T-helper 1 cell (primary cell): ENCODE results near the gene ATXN1.
"Not testable (repeated sequence)": the region's sequence is repeated elsewhere in the genome, so short reads cannot be mapped to it uniquely, and the experiment has no call there.

ENCODE experiments used
- DNase-seq, 5 donors: peaks; one replicate each; pipeline ENCODE4 v3.0.0-alpha.2; 2012 to 2020

ATXN1 gene

DNA sequence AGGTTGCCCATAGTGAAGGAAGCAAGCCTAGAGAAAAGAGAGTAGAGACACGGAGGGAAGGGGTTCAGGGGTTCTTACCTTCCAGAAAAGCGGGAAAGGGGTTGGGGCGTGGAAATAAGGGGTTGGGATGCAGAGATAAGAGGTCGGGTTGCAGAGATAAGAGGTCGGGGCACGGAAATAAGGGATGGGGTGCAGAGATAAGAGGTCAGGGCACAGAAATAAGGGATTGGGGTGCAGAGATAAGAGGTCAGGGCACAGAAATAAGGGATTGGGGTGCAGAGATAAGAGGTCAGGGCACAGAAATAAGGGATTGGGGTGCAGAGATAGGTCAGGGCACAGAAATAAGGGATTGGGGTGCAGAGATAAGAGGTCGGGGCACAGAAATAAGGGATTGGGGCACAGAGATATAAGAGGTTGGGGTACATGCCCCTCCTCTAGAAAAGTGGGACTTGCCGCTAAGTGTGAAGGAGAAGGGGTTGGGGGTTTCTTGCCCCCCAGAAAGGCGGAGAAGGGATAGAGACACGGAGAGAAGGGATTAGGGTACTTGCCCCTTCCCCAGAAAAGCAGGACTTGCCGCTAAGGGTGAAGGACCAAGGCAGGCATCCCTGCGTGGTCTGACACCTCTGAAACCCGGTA is 497.7 kb downstream of the ATXN1 start:
- DNase-seq = not testable (repeated sequence)

DNA sequence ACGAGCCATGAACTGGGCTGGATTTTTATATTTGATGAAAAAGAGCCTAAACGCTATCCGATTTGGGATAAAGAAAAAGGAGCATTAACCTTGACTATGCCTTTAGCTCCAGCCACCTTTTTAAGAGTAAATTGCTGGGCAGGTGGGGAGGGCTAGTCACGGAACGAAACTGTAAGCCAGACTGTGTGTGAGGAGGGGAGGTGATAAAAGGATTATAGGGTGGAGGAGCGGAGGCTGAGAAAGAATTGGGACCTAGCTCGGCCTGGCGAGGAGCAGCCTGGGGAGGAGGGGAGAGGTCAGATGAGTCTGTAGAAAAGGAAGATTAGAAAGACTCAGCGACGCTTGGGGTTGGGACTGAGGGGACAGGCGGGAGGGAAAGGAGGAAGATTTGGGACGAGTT is 498.5 kb downstream of the ATXN1 start:
- DNase-seq = not testable (repeated sequence)

DNA sequence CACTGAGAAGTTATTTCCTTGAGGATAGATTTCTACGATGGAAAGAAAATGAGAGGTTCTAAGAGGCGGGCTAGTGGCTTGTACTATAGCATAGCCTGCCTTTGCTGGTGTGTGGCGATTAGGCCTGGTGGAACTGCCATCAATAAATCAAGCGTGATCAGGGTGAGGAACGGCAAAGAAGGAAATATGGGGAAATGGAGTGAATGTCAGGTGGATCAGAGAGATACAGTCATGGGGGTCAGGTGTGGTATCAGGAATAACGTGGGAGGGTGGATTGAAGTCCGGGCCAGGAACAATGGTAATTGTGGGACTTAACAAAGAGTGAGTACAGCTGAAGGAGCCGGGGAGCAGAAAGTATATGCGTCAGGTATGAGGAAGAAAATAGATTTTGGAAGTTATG is 500.7 kb downstream of the ATXN1 start:
- not testable (repeated sequence) for DNase-seq

DNA sequence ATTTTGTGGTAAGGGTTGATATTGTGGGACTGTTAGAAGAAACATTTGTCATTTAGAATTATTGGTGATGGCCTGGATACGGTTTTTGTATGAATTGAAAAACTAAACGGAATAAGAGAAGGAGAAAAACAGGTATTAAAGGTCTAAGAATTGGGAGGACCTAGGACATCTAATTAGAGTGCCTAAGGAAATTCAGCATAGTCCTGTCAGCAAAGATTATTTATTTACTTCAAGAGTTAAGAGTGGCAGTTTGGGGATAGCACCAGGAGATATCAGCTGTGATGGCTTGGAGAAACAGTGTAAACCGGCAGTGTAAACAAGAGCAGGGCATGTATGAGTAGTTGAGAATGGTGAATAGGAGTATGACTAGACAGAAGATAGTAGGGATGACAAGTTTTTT is 501.7 kb downstream of the ATXN1 start:
- DNase-seq = not testable (repeated sequence)

DNA sequence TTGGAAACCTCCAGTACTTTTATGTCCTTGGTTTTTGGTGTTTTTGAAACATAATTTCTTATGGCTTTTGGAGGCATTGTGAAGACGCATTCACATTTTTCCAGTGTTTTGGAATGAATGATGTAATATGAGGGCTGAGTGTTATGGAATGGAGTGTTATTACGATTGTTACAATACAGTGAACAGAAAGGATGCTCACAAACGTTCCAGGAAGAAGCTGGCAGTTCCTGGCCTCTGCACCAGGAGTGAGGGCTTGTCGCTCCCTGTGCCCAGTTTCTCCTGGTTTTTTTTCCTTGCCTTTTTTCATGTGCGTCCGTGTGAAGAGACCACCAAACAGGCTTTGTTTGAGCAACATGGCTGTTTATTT is 502.6 kb downstream of the ATXN1 start:
- DNase-seq = no peak

DNA sequence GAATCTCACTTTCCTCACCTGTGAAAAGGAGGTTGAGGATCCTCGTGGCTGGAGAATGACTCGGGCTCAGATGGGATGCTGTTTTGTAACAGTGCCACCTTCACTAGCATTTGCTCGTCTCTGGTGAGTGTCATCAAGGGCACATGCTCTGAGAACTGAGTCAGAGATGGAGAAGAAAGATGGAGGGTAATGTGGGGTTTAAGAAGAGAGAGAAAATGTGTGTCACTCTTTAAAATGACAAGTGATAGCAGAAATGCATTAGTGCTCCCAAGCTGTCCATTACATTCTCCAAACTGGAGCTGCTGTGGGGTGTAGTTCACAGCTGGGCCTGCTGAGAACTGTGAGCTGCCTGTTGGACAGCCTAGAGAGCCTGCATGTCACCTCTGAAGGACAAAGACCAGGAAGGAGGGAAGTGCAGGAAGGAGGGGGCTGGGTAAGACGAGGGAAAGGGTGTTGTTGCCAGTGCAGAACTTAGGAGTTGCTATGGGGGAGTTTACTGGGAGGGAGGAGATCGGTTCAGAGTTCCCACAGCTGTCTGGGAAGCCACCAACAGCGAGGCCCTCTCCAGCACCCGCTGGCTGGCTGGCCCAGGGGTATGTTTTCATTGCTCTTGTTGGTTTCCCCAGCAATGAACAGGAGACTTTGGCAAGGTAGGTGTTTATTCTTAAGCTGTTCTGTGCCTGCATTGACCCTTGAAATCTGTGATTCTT is 503.1 kb downstream of the ATXN1 start:
- no peak for DNase-seq

DNA sequence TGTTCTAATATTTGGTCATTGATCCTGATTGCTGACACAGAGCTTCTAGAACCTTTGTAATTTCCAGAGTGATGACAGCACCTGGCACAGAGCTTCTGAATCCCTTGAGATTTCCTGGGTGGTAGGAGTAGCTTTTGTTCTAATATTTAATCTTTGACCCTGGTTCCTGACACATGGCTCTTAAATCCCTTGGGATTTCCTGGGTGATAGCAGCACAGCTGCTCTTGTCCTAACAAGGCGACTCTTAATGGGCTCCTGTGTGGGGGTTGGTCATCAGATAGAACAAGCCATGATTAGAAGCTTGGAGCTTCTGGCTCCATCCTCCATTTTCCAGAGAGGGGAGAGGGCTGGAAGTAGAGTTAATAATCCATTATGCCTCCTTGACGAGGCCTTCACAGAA is 504.5 kb downstream of the ATXN1 start:
- no peak for DNase-seq

DNA sequence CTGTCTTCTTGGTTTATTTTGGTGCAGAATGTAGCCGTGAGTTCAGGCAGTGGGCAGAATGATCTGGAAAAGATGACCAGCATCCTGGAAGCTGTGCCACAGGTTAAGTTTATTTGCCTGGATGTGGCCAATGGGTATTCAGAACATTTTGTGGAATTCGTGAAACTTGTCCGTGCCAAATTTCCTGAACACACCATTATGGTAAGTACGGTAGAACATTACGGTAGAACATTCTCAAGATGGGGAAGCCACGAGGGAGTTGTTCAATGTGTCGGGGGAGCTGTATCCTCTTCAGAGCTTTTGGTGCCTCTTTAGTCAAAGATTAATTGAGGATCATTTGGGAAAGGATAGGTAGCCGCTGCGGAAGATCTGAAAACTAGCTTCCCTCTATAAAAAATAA is 506.7 kb downstream of the ATXN1 start:
- no peak for DNase-seq

DNA sequence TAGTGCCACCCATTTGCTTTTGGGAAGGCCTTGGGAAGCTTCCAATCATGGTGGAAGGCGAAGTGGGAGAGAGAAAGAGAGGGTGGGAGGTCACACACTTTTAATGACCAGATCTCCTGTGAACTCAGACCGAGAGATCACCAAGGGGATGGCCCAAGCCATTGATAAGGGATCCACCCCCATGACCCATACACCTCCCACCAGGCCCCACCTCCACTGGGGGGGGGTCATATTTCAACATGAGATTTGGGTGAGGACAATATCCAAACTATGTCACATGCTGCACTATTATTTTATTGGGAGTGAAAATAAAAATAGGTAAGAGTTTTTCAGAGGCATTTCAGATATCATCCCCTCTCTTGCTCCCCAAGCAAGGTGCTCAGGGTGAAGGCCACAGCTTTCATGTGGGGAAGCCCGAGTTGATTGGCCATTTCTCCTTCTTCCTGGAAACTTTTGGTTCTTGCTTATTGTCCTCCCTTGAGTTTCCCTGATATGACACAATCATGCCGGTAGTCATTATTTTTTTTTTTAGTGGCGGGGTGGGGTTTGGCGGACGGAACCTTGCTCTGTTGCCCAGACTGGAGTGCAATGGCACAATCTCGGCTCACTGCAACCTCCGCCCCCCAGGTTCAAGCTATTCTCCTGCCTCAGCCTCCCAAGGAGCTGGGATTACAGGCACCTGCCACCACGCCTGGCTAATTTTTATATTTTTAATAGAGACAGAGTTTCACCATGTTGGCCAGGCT is 507.7 kb downstream of the ATXN1 start:
- no peak for DNase-seq

DNA sequence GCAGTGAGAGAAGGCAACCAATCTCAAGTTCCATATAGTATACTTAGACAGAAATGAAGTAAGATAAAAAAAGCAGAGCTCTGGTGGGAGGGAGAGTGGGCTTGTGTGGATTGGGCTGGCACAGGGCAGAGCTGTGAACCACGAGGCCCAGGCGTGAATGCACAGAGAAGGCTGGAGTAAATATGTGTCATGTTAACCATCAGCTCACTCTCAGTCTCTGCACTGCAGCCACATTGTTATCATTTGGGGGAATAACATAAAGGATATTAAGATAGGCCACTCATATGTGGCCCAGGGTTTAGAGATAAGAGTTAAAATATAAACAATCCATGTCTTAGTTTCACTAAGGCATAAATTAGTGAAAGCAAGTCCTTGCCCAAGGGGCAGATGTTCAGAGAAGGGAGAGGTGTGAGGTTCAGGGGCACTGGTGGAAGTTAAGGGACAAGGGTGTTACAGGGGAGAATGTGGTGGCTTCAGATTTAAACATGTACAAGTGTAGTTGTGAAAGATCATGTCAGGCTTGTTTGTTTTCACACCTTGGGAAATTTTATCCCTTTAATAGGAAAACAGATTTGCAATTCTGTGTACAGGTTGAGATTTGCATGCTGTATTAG is 508.5 kb downstream of the ATXN1 start:
- DNase-seq = no peak

DNA sequence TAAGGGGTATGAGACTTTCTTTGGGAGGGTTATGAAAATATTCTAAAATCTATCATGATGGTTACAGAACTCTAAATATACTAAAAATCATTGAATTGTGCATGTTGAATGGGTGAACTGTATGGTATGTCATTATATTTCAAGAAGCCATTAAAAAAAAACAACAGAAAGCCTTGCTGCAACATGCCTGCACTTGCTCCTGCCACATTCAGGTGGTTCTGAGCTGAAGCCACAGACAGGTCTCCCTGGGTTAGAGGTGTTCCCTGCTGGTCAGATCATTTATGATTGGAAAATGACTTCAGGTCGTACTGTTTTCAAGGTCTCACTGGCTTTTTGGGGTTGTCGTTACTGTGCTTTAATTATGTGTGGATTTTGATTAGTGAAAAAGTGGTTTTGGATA is 509.6 kb downstream of the ATXN1 start:
- DNase-seq = no peak

DNA sequence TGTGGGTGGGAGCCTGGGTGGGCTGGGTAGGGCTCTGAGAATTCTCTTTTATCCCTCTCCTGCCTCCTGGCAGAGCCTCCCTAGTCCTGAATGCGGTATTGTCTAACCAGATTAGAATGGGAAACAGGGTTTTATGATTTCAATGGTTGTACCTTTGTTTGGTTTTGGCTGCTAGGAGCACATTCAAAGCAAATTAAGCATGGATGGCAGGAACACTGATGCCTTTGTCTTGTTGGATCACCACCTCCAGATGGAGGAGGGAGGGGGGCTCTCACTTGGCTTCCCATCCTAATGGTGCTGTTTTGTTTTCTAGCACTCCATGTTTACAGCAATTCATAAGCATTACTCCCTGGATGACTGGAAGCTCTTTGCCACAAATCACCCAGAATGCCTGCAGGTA is 511.3 kb downstream of the ATXN1 start:
- no peak for DNase-seq
